Pancreas (tissue), 10 donors: ENCODE measurements around the gene CLCN1. TPM values are rescaled to one million over a fixed set of nuclear protein-coding genes. Genes with fewer than 3 reads are reported as not detected.

Source experiments
- ATAC-seq, 4 donors: fragments of 200-7000 bp; cut with Tn5 transposase; one replicate each; pipeline versions ENCODE4 v1.8.0 to v1.9.1; 2020; ENCODE audit warnings: mild to moderate bottlenecking in 4 of 4, moderate library complexity in 4 of 4
- DNase-seq, 6 donors: peaks; one replicate each; pipeline ENCODE4 v3.0.0-alpha.2; 2020
- FAIRE-seq: peaks from 2 replicates; lab custom pipeline; 2012; peaks lifted over from hg19 to GRCh38; lab: Jason Lieb, UNC
- H3K27ac ChIP-seq, 4 donors: fragments of 200-600 bp; sonication (generic); 1 replicate in 3 of 4; 2 replicates in 1 of 4; pipeline versions ENCODE4 v1.5.0 to v1.8.0; 2020
- H3K27me3 ChIP-seq, 4 donors: fragments of 200-600 bp; one replicate each; pipeline ENCODE4 v1.8.0; 2021
- H3K36me3 ChIP-seq, 3 donors: fragments of 200-600 bp; sonication (generic) in 1 of 3; one replicate each; pipeline versions ENCODE4 v1.5.0 to v1.8.0; 2020 to 2021
- H3K4me1 ChIP-seq, 3 donors: fragments of 200-600 bp; one replicate each; pipeline ENCODE4 v1.8.0; 2021
- H3K4me3 ChIP-seq, 4 donors: fragments of 200-600 bp; sonication (generic) in 2 of 4; one replicate each; pipeline versions ENCODE4 v1.5.0 to v1.8.0; 2020 to 2021
- H3K9me3 ChIP-seq, 4 donors: fragments of 200-600 bp; one replicate each; pipeline ENCODE4 v1.8.0; 2021
- CTCF ChIP-seq, 4 donors: fragments of 200-600 bp; sonication (generic) in 3 of 4; IDR thresholded peaks; one replicate each; pipeline versions ENCODE4 v1.5.0 to v1.8.0; 2021; ENCODE audit warnings: antibody characterized with exemption in 4 of 4
- WGBS, 2 donors: extraction: QIAGEN DNeasy Blood & Tissue Kit; methylation state at CpG; one replicate each; pipeline ENCODE4 v1.1.7; 2013; 5-methylcytosine and 5-hydroxymethylcytosine counted together
- intact Hi-C, 3 donors: fragments of 100-400 bp; cut with DNase I; formaldehyde crosslinking; loops; one replicate each; pipeline versions ENCODE4 v1.11.1 to v1.14.2; 2022
- polyA plus RNA-seq, 2 donors: library from polyadenylated mRNA; stranded (reverse); fragments of 200-250 nt; gene quantifications; one replicate each; pipeline ENCODE4 v1.2.3, GENCODE V29; 2013
- total RNA-seq, 6 donors: library from RNA; stranded (reverse); fragmentation: NEBNext Ultra II Directional in 4 of 6; extraction: Animal tissue kit (Norgen Biotek cat#: 25700) in 4 of 6; gene quantifications; one replicate each; pipeline versions ENCODE4 v1.2.1 to v1.2.4, GENCODE V29; 2021 to 2023
- donor health status: healthy with polysubstance abuse.
- donor health status: DM: no; HTN: no; CAD: no; lungs with moderate emphysema.
- donor health status: DM: no; HTN: no; CAD: no.
- donor health status: control.
- donor health status: control.
- donor health status: Bipolar disorder and iron deficiency.
- donor health status: DM: yes; HTN: yes; CAD: no.
- donor health status: DM: no; HTN: no; CAD: no.
- donor health status: DM: no; HTN: no; CAD: no.
- donor health status: DM: yes; HTN: yes; CAD: no.

Gene CLCN1
- total and polyA plus RNA-seq, 8 donors = 0.05 to 0.06 TPM; not detected in 6

- no peak overlapping the region for H3K27ac ChIP-seq
- H3K4me1 ChIP-seq = no peaks in the 10 kb centered on the region
- ATAC-seq (no peak), FAIRE-seq (no peak), DNase-seq (peak in 1 of 6 donors; percentile 30)
- no peak for TF ChIP-seq CTCF (IDR thresholded peaks at IDR 0.05)
- no peaks in the 10 kb centered on the region for H3K27me3 ChIP-seq
- WGBS, 2 donors = 83 to 90% methylated on average over 14 of the region's 14 CpGs
- H3K9me3 ChIP-seq = no peaks in the 10 kb centered on the region
- peaks cover 0 to 14% (median 0%) of the 10 kb centered on the region in 3 donors for H3K36me3 ChIP-seq
- peak overlapping the region in 1 of 4 donors; percentile 97 for H3K4me3 ChIP-seq
- intact Hi-C loops = no loop called here
Measured at GRCh38 chr7:143384661-143385631, 69.0 kb downstream of the CLCN1 start.

- intact Hi-C loops = no loop called here
- no peak for TF ChIP-seq CTCF (IDR thresholded peaks at IDR 0.05)
- H3K4me3 ChIP-seq = no peak overlapping the region
- no peaks in the 10 kb centered on the region for H3K9me3 ChIP-seq
- H3K36me3 ChIP-seq = peaks cover 0 to 14% (median 0%) of the 10 kb centered on the region in 3 donors
- no peak overlapping the region for H3K27ac ChIP-seq
- 64 to 65% methylated on average over 19 of the region's 19 CpGs for WGBS, 2 donors
- ATAC-seq (peak in 1 of 4 donors; percentile 38), FAIRE-seq (no peak), DNase-seq (peak in 2 of 6 donors; percentile 52 to 64)
- no peaks in the 10 kb centered on the region for H3K27me3 ChIP-seq
- peaks cover 0 to under 1% (median 0%) of the 10 kb centered on the region in 3 donors for H3K4me1 ChIP-seq
Measured at GRCh38 chr7:143385891-143386781, 70.2 kb downstream of the CLCN1 start.

GRCh38 chr7:143387156-143387975 lies 71.5 kb downstream of the CLCN1 start:
- WGBS, 2 donors = 89 to 92% methylated on average over 23 of the region's 23 CpGs
- ATAC-seq (no peak), DNase-seq (peak in 1 of 6 donors; percentile 60), FAIRE-seq (no peak)
- Histone ChIP-seq H3K27me3 (no peaks in the 10 kb centered on the region), H3K36me3 (peaks cover 0 to 14% (median 0%) of the 10 kb centered on the region in 3 donors), H3K27ac (no peak overlapping the region), H3K4me3 (no peak overlapping the region), H3K4me1 (peaks cover 0 to 7% (median 5%) of the 10 kb centered on the region in 3 donors), H3K9me3 (no peaks in the 10 kb centered on the region)
- no peak for TF ChIP-seq CTCF (IDR thresholded peaks at IDR 0.05)
- intact Hi-C loops = no loop called here

- FAIRE-seq (no peak), DNase-seq (peak in 1 of 6 donors; percentile 60), ATAC-seq (no peak)
- WGBS, 2 donors = 89 to 90% methylated on average over 9 to 10 of the region's 10 CpGs
- Histone ChIP-seq H3K4me1 (peaks cover 0 to 11% (median 7%) of the 10 kb centered on the region in 3 donors), H3K4me3 (no peak overlapping the region), H3K9me3 (no peaks in the 10 kb centered on the region), H3K27ac (no peak overlapping the region), H3K27me3 (no peaks in the 10 kb centered on the region), H3K36me3 (peaks cover 0 to 14% (median 0%) of the 10 kb centered on the region in 3 donors)
- intact Hi-C loops = no loop called here
- TF ChIP-seq CTCF (IDR thresholded peaks at IDR 0.05) = no peak
Measured at GRCh38 chr7:143388051-143388450, 72.1 kb downstream of the CLCN1 start.
